Hepatocyte (in vitro differentiated cells): ENCODE data around the gene ZNHIT6. TPM values are rescaled to one million over a fixed set of nuclear protein-coding genes. Genes with fewer than 3 reads are reported as not detected.
A peak's percentile ranks its signal among the peaks of the same experiment; 100 is the strongest.

ENCODE experiments used
- DNase-seq: peaks from one replicate; pipeline ENCODE4 v3.0.0-alpha.2; 2016; ENCODE audit warnings: low spot score
- H2AFZ ChIP-seq: fragments of 200-600 bp; sonication (generic); 2 replicates; pipeline ENCODE4 v1.6.0; 2016; ENCODE audit warnings: antibody characterized with exemption, mild to moderate bottlenecking
- H3K27ac ChIP-seq: fragments of 200-600 bp; sonication (generic); 2 replicates; pipeline ENCODE4 v1.5.1; 2016; ENCODE audit warnings: mild to moderate bottlenecking
- H3K27me3 ChIP-seq: fragments of 200-600 bp; sonication (generic); 2 replicates; pipeline ENCODE4 v1.6.1; 2016
- H3K36me3 ChIP-seq: fragments of 200-600 bp; sonication (generic); replicated peaks from 2 replicates; pipeline ENCODE4 v1.5.1; 2016; ENCODE audit warnings: low read depth; ENCODE audit not compliant: insufficient read depth
- H3K4me1 ChIP-seq: fragments of 200-600 bp; sonication (generic); 2 replicates; pipeline ENCODE4 v1.5.1; 2016; ENCODE audit warnings: mild to moderate bottlenecking, moderate library complexity; ENCODE audit not compliant: insufficient read depth
- H3K4me2 ChIP-seq: fragments of 200-600 bp; sonication (generic); 2 replicates; pipeline ENCODE4 v1.6.0; 2016
- H3K4me3 ChIP-seq: fragments of 200-600 bp; sonication (generic); 2 replicates; pipeline ENCODE4 v1.5.1; 2016; ENCODE audit warnings: mild to moderate bottlenecking
- H3K79me2 ChIP-seq: fragments of 200-600 bp; sonication (generic); 2 replicates; pipeline ENCODE4 v1.6.0; 2017; ENCODE audit warnings: mild to moderate bottlenecking
- H3K9me2 ChIP-seq: fragments of 200-600 bp; sonication (generic); replicated peaks from 2 replicates; pipeline ENCODE4 v1.6.0; 2017; ENCODE audit warnings: mild to moderate bottlenecking; ENCODE audit not compliant: insufficient read depth
- H3K9me3 ChIP-seq: fragments of 200-600 bp; sonication (generic); 2 replicates; pipeline ENCODE4 v1.5.1; 2016; ENCODE audit warnings: low read depth, mild to moderate bottlenecking
- H4K20me1 ChIP-seq: fragments of 200-600 bp; sonication (generic); 2 replicates; pipeline ENCODE4 v1.6.0; 2016; ENCODE audit warnings: mild to moderate bottlenecking; ENCODE audit not compliant: insufficient read depth, poor library complexity, severe bottlenecking
- CTCF ChIP-seq: fragments of 200-600 bp; sonication (generic); IDR thresholded peaks from 2 replicates; pipeline ENCODE4 v1.5.1; 2016; ENCODE audit warnings: antibody characterized with exemption, mild to moderate bottlenecking; ENCODE audit not compliant: poor library complexity
- EZH2 ChIP-seq: fragments of 200-600 bp; sonication (generic); IDR thresholded peaks from 2 replicates; pipeline ENCODE4 v1.6.1; 2016; ENCODE audit warnings: antibody characterized with exemption, mild to moderate bottlenecking, borderline replicate concordance
- EZH2phosphoT487 ChIP-seq: fragments of 200-600 bp; sonication (generic); IDR thresholded peaks from one replicate; pipeline ENCODE4 v1.6.1; 2018; ENCODE audit warnings: antibody characterized with exemption, mild to moderate bottlenecking, low read depth, moderate library complexity; ENCODE audit not compliant: unreplicated experiment, severe bottlenecking
- WGBS: methylation state at CpG from one replicate; pipeline ENCODE4 v1.1.6; 2016; ENCODE audit warnings: low lambda C conversion rate; ENCODE audit errors: missing lambda C conversion rate; 5-methylcytosine and 5-hydroxymethylcytosine counted together
- polyA plus RNA-seq: library from polyadenylated mRNA; unstranded; fragments of >200 nt; fragmentation: Nextera tagmentation; extraction: Ambion mirVana; gene quantifications from 2 replicates; pipeline ENCODE4 v1.2.1, GENCODE V29; 2016
- total RNA-seq: library from RNA; depleted of rRNA; stranded (reverse); fragments of >200 nt; gene quantifications from 2 replicates; pipeline ENCODE4 v1.2.3, GENCODE V29; 2014

The ZNHIT6 gene
- total and polyA plus RNA-seq, 2 experiments from 2014 or later = 13.5 to 14.2 TPM

GRCh38 chr1:85616364-85616705, 91.9 kb downstream of the ZNHIT6 start:
- no peak overlapping the region for H3K4me2 ChIP-seq
- no peaks in the 10 kb centered on the region for H4K20me1 ChIP-seq
- H3K79me2 ChIP-seq = no peaks in the 10 kb centered on the region
- no peak overlapping the region for H3K27ac ChIP-seq
- whole genome bisulfite sequencing = 88% methylated on average over 11 of the region's 11 CpGs
- no peak for TF ChIP-seq EZH2phosphoT487
- no peak for TF ChIP-seq CTCF
- no peak for TF ChIP-seq EZH2
- H3K9me3 ChIP-seq = peaks cover under 1% of the 10 kb centered on the region
- H3K9me2 ChIP-seq = no peaks in the 10 kb centered on the region
- H3K4me1 ChIP-seq = peaks cover 18% of the 10 kb centered on the region
- H2AFZ ChIP-seq = no peak overlapping the region
- no peaks in the 10 kb centered on the region for H3K36me3 ChIP-seq
- no peak for DNase-seq
- no peak overlapping the region for H3K4me3 ChIP-seq
- no peaks in the 10 kb centered on the region for H3K27me3 ChIP-seq

DNA sequence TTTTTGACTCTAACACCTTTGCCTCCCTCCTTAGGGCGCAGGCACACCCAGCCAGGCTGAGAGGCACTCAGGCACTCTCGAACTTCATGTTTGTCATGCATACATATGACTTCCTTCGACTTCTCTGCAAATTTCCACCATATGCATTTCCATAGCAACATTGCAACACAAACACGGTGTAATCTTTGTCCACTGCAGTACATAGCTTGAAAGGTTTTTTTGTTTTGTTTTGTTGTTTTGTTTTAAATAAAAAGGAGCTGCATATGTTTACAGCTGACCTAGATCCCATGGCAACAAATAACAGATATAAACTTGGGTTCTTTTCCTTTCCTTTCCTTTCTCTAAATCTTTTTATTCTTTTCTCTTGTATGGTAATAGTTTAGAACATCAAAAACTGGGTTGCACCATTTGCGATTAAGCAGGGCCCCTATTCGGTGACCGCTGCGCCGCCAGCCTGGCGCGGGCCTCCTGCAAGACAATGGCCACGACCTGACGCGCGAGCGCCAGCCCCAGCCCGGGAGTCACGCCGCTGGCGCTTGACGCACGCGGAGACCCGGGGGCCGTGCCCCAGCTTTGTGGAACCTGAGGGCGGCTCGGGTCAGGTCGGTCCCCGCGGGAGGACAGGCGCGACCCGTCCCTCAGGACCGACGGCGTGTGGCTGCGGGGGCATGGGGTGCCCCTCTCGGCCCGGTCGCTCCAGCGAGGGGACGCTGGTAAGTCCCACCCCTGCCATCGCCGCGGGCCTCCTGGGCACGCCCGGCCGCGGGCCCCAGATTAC, 92.5 kb downstream of the ZNHIT6 start:
- no peak for DNase-seq
- no peaks in the 10 kb centered on the region for H3K36me3 ChIP-seq
- no peaks in the 10 kb centered on the region for H3K27me3 ChIP-seq
- no peaks in the 10 kb centered on the region for H4K20me1 ChIP-seq
- H3K9me2 ChIP-seq = no peaks in the 10 kb centered on the region
- H3K4me3 ChIP-seq = no peak overlapping the region
- peaks cover 22% of the 10 kb centered on the region for H3K4me1 ChIP-seq
- no peaks in the 10 kb centered on the region for H3K79me2 ChIP-seq
- H3K4me2 ChIP-seq = no peak overlapping the region
- no peak overlapping the region for H2AFZ ChIP-seq
- H3K27ac ChIP-seq = no peak overlapping the region
- WGBS = 98% methylated on average over 36 of the region's 49 CpGs
- H3K9me3 ChIP-seq = no peaks in the 10 kb centered on the region
- TF ChIP-seq CTCF = no peak
- TF ChIP-seq EZH2 = no peak
- no peak for TF ChIP-seq EZH2phosphoT487

GRCh38 chr1:85612704-85613361, 95.4 kb downstream of the ZNHIT6 start:
- Histone ChIP-seq H3K27me3 (no peaks in the 10 kb centered on the region), H3K4me1 (peaks cover 24% of the 10 kb centered on the region), H3K9me3 (no peaks in the 10 kb centered on the region), H3K27ac (peak overlapping the region; percentile 95), H3K9me2 (no peaks in the 10 kb centered on the region), H3K4me2 (peak overlapping the region; percentile 58), H3K4me3 (no peak overlapping the region), H2AFZ (peak overlapping the region; percentile 54), H4K20me1 (no peaks in the 10 kb centered on the region), H3K79me2 (no peaks in the 10 kb centered on the region), H3K36me3 (no peaks in the 10 kb centered on the region)
- TF ChIP-seq EZH2 (no peak), CTCF (peak; percentile 50), EZH2phosphoT487 (no peak)
- 35% methylated on average over 6 of the region's 6 CpGs for WGBS
- DNase-seq = peak; percentile 71
